Keratinocyte (primary cell): ENCODE results near the gene HNRNPA1.

ENCODE experiments used
- EZH2 ChIP-seq: IDR thresholded peaks from one replicate; pipeline ENCODE4 v1.6.1; 2012; ENCODE audit warnings: inconsistent platforms, mild to moderate bottlenecking, low read length, moderate library complexity
- TF ChIP-seq, protein P1 (sequence below), 3 experiments: IDR thresholded peaks in 1 of 3; conservative IDR thresholded peaks in 1 of 3; optimal IDR thresholded peaks in 1 of 3; 2 replicates in 2 of 3; 3 replicates in 1 of 3; pipeline versions ENCODE3 to v1.5.1; 2011; ENCODE audit warnings: low read length in 3 of 3, mild to moderate bottlenecking in 3 of 3, moderate library complexity in 2 of 3, control low read depth in 1 of 3, inconsistent platforms in 1 of 3; ENCODE audit not compliant: insufficient read depth in 2 of 3; ENCODE audit errors: extremely low read depth in 1 of 3

GRCh38 chr12:54287261-54288157, 7.0 kb downstream of the HNRNPA1 start:
- TF ChIP-seq, protein P1, sequence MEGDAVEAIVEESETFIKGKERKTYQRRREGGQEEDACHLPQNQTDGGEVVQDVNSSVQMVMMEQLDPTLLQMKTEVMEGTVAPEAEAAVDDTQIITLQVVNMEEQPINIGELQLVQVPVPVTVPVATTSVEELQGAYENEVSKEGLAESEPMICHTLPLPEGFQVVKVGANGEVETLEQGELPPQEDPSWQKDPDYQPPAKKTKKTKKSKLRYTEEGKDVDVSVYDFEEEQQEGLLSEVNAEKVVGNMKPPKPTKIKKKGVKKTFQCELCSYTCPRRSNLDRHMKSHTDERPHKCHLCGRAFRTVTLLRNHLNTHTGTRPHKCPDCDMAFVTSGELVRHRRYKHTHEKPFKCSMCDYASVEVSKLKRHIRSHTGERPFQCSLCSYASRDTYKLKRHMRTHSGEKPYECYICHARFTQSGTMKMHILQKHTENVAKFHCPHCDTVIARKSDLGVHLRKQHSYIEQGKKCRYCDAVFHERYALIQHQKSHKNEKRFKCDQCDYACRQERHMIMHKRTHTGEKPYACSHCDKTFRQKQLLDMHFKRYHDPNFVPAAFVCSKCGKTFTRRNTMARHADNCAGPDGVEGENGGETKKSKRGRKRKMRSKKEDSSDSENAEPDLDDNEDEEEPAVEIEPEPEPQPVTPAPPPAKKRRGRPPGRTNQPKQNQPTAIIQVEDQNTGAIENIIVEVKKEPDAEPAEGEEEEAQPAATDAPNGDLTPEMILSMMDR (optimal IDR thresholded peaks at IDR 0.05 in 1 of 3, IDR thresholded peaks at IDR 0.05 in 1 of 3, conservative IDR thresholded peaks at IDR 0.05 in 1 of 3; ENCODE audit: extremely low read depth in 1 of 3, insufficient read depth in 2 of 3, low read length in 3 of 3): no peak
- no peak for TF ChIP-seq EZH2
